ENCODE measurements around the gene DHX34. TPM values are rescaled to one million over a fixed set of nuclear protein-coding genes. Genes with fewer than 3 reads are reported as not detected.
"Not testable (repeated sequence)": the region's sequence is repeated elsewhere in the genome, so short reads cannot be mapped to it uniquely, and the experiment has no call there.

The DHX34 gene
- total RNA-seq, 3 donors from 2014 or later, result 6.2 to 20.6 (median 20.5) TPM

GRCh38 chr19:47340477-47341208 lies 8.5 kb upstream of the DHX34 start:
- no peaks in the 10 kb centered on the region for H3K27me3 ChIP-seq
- no peak for DNase-seq (ENCODE audit: low spot score in 2 of 2)
- H3K4me1 ChIP-seq, result no peaks in the 10 kb centered on the region
- no peaks in the 10 kb centered on the region for H3K9me3 ChIP-seq
- no peaks in the 10 kb centered on the region for H3K36me3 ChIP-seq
- TF ChIP-seq POLR2A (IDR thresholded peaks at IDR 0.05), result no peak
- TF ChIP-seq CTCF (IDR thresholded peaks at IDR 0.05), result no peak
- no peak for TF ChIP-seq POLR2AphosphoS5 (IDR thresholded peaks at IDR 0.05)
- no peak overlapping the region for H3K27ac ChIP-seq
- no peak overlapping the region for H3K4me3 ChIP-seq
- intact Hi-C loops (cut with DNase I; ENCODE audit: low total_unique reads), result no loop called here

- no peak overlapping the region for H3K27ac ChIP-seq
- intact Hi-C loops (cut with DNase I; ENCODE audit: low total_unique reads), result no loop called here
- DNase-seq (ENCODE audit: low spot score in 2 of 2), result no peak
- H3K9me3 ChIP-seq, result no peaks in the 10 kb centered on the region
- H3K4me3 ChIP-seq, result no peak overlapping the region
- H3K36me3 ChIP-seq, result no peaks in the 10 kb centered on the region
- H3K4me1 ChIP-seq, result no peaks in the 10 kb centered on the region
- TF ChIP-seq POLR2AphosphoS5 (IDR thresholded peaks at IDR 0.05), result no peak
- H3K27me3 ChIP-seq, result no peaks in the 10 kb centered on the region
Observed at GRCh38 chr19:47341734-47342133, 7.4 kb upstream of the DHX34 start.

- Histone ChIP-seq H3K4me3 (no peak overlapping the region), H3K4me1 (no peaks in the 10 kb centered on the region), H3K9me3 (no peaks in the 10 kb centered on the region), H3K27ac (no peak overlapping the region), H3K27me3 (no peaks in the 10 kb centered on the region), H3K36me3 (no peaks in the 10 kb centered on the region)
- TF ChIP-seq CTCF (IDR thresholded peaks at IDR 0.05) (no peak), POLR2AphosphoS5 (IDR thresholded peaks at IDR 0.05) (no peak), POLR2A (IDR thresholded peaks at IDR 0.05) (no peak)
- intact Hi-C loops (cut with DNase I; ENCODE audit: low total_unique reads), result no loop called here
- DNase-seq (ENCODE audit: low spot score in 2 of 2), result no peak
Observed at GRCh38 chr19:47343194-47343802, 5.8 kb upstream of the DHX34 start.

GRCh38 chr19:47344425-47344824 lies 4.7 kb upstream of the DHX34 start:
- no peak for DNase-seq (ENCODE audit: low spot score in 2 of 2)
- Histone ChIP-seq H3K9me3 (no peaks in the 10 kb centered on the region), H3K27ac (no peak overlapping the region), H3K36me3 (no peaks in the 10 kb centered on the region), H3K4me3 (no peak overlapping the region), H3K27me3 (no peaks in the 10 kb centered on the region), H3K4me1 (no peaks in the 10 kb centered on the region)
- no peak for TF ChIP-seq POLR2A (IDR thresholded peaks at IDR 0.05)
- TF ChIP-seq CTCF (IDR thresholded peaks at IDR 0.05), result no peak
- TF ChIP-seq POLR2AphosphoS5 (IDR thresholded peaks at IDR 0.05), result no peak
- intact Hi-C loops (cut with DNase I; ENCODE audit: low total_unique reads), result no loop called here

GRCh38 chr19:47346024-47346423 lies 3.1 kb upstream of the DHX34 start:
- H3K27ac ChIP-seq; H3K4me1 ChIP-seq; H3K4me3 ChIP-seq; H3K36me3 ChIP-seq; DNase-seq (ENCODE audit: low spot score in 2 of 2); intact Hi-C loops (cut with DNase I; ENCODE audit: low total_unique reads); H3K9me3 ChIP-seq; H3K27me3 ChIP-seq: not testable (repeated sequence)

DNA sequence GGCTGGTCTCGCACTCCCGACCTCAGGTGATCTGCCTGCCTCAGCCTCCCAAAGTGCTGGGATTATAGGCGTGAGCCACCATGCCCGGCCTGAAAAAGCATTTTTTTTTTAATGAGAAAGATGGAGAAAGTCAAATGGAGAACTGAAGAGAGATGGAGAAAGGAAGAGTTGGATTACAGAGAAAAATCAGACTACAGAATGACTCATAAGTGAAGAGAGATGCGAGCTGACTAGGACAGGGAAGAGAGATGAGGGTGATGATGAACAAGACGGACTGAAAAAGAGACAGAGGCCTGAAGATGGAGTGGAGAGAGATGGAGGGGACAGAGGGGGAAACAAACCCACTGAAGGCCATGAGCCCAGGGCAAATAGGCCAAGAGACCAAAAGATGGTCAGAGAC lies 1.5 kb downstream of the DHX34 start:
- H3K27ac ChIP-seq, result no peak overlapping the region
- H3K9me3 ChIP-seq, result no peaks in the 10 kb centered on the region
- H3K36me3 ChIP-seq, result no peaks in the 10 kb centered on the region
- H3K4me1 ChIP-seq, result no peaks in the 10 kb centered on the region
- intact Hi-C loops (cut with DNase I; ENCODE audit: low total_unique reads), result no loop called here
- TF ChIP-seq POLR2AphosphoS5 (IDR thresholded peaks at IDR 0.05) (no peak), POLR2A (IDR thresholded peaks at IDR 0.05) (no peak), CTCF (IDR thresholded peaks at IDR 0.05) (no peak)
- no peak overlapping the region for H3K4me3 ChIP-seq
- no peak for DNase-seq (ENCODE audit: low spot score in 2 of 2)
- H3K27me3 ChIP-seq, result no peaks in the 10 kb centered on the region
